CD14-positive monocyte (primary cell): ENCODE measurements around the gene MEIS2. TPM values are rescaled to one million over a fixed set of nuclear protein-coding genes. Genes with fewer than 3 reads are reported as not detected.

ENCODE experiments used
- DNase-seq, 3 donors: peaks; one replicate each; pipeline ENCODE4 v3.0.0-alpha.2; 2011 to 2022
- H2AFZ ChIP-seq: 2 replicates; pipeline ENCODE4 v1.6.0; 2012; ENCODE audit warnings: mild to moderate bottlenecking, low read depth, low read length, inconsistent platforms; ENCODE audit not compliant: insufficient read depth, poor library complexity, severe bottlenecking
- H3K27ac ChIP-seq, 2 donors: 1 replicate in 1 of 2; 2 replicates in 1 of 2; pipeline ENCODE4 v1.5.1; 2012 to 2013; ENCODE audit warnings: low read length in 2 of 2, control low read depth in 1 of 2, inconsistent platforms in 1 of 2, low read depth in 1 of 2, mild to moderate bottlenecking in 1 of 2
- H3K27me3 ChIP-seq, 2 donors: one replicate each; pipeline versions ENCODE4 v1.6.0 to v1.6.1; 2011 to 2013; ENCODE audit warnings: low read length in 2 of 2; ENCODE audit not compliant: control insufficient read depth in 2 of 2, insufficient read depth in 2 of 2
- H3K36me3 ChIP-seq, 2 donors: replicated peaks in 1 of 2; 1 replicate in 1 of 2; 2 replicates in 1 of 2; pipeline versions ENCODE4 v1.5.1 to v1.6.1; 2012 to 2013; ENCODE audit warnings: low read length in 2 of 2, control low read depth in 1 of 2, inconsistent platforms in 1 of 2, mild to moderate bottlenecking in 1 of 2; ENCODE audit not compliant: insufficient read depth in 2 of 2, control insufficient read depth in 1 of 2
- H3K4me1 ChIP-seq, 2 donors: 1 replicate in 1 of 2; 2 replicates in 1 of 2; pipeline versions ENCODE4 v1.5.1 to v1.6.1; 2012 to 2013; ENCODE audit warnings: low read length in 2 of 2, control low read depth in 1 of 2, inconsistent platforms in 1 of 2, mild to moderate bottlenecking in 1 of 2, moderate library complexity in 1 of 2; ENCODE audit not compliant: insufficient read depth in 2 of 2, control insufficient read depth in 1 of 2
- H3K4me2 ChIP-seq: replicated peaks from 2 replicates; pipeline ENCODE3; 2012; ENCODE audit warnings: low read length, moderate library complexity, mild to moderate bottlenecking; ENCODE audit not compliant: poor library complexity, severe bottlenecking; ENCODE audit errors: extremely low read depth
- H3K4me3 ChIP-seq, 3 experiments: fragments of 200-600 bp in 1 of 3; sonication (generic) in 1 of 3; replicated peaks in 1 of 3; 1 replicate in 2 of 3; 2 replicates in 1 of 3; pipeline ENCODE4 v1.5.1; 2011 to 2013; ENCODE audit warnings: low read length in 3 of 3, mild to moderate bottlenecking in 3 of 3, control low read depth in 2 of 3, low read depth in 2 of 3, inconsistent platforms in 1 of 3, moderate library complexity in 1 of 3
- H3K79me2 ChIP-seq: 2 replicates; pipeline ENCODE4 v1.6.0; 2012; ENCODE audit warnings: mild to moderate bottlenecking, control low read depth, inconsistent platforms, low read length, moderate library complexity; ENCODE audit not compliant: insufficient read depth
- H3K9ac ChIP-seq: 2 replicates; pipeline ENCODE4 v1.6.0; 2017; ENCODE audit warnings: low read length, mild to moderate bottlenecking; ENCODE audit not compliant: insufficient read depth, poor library complexity, severe bottlenecking
- H3K9me3 ChIP-seq, 2 donors: replicated peaks in 1 of 2; 1 replicate in 1 of 2; 2 replicates in 1 of 2; pipeline versions ENCODE4 v1.5.1 to v1.6.1; 2012 to 2013; ENCODE audit warnings: low read length in 2 of 2, control low read depth in 1 of 2; ENCODE audit not compliant: control insufficient read depth in 1 of 2, insufficient read depth in 1 of 2
- H4K20me1 ChIP-seq: 2 replicates; pipeline ENCODE4 v1.6.0; 2012; ENCODE audit warnings: mild to moderate bottlenecking, low read length, control low read depth, moderate library complexity; ENCODE audit not compliant: insufficient read depth
- H3K27ac Mint-ChIP-seq, 7 donors: one replicate each; pipeline ENCODE4 v1.8.0; 2020; ENCODE audit warnings: mild to moderate bottlenecking in 7 of 7, mixed read lengths in 7 of 7, moderate library complexity in 6 of 7, inconsistent platforms in 2 of 7
- H3K27me3 Mint-ChIP-seq, 3 donors: one replicate each; pipeline ENCODE4 v1.8.0; 2021 to 2022; ENCODE audit warnings: low read depth in 3 of 3, mild to moderate bottlenecking in 3 of 3, mixed read lengths in 3 of 3, moderate library complexity in 3 of 3, inconsistent platforms in 1 of 3
- H3K36me3 Mint-ChIP-seq, 2 donors: one replicate each; pipeline ENCODE4 v1.8.0; 2020; ENCODE audit warnings: mixed read lengths in 2 of 2, inconsistent platforms in 1 of 2, mild to moderate bottlenecking in 1 of 2
- H3K4me1 Mint-ChIP-seq: one replicate; pipeline ENCODE4 v1.8.0; 2020; ENCODE audit warnings: mild to moderate bottlenecking, mixed read lengths
- H3K4me3 Mint-ChIP-seq, 2 donors: one replicate each; pipeline ENCODE4 v1.8.0; 2020; ENCODE audit warnings: mild to moderate bottlenecking in 2 of 2, mixed read lengths in 2 of 2, moderate library complexity in 1 of 2
- H3K9me3 Mint-ChIP-seq, 7 donors: one replicate each; pipeline ENCODE4 v1.8.0; 2020 to 2022; ENCODE audit warnings: mixed read lengths in 7 of 7, mild to moderate bottlenecking in 6 of 7, moderate library complexity in 6 of 7, inconsistent platforms in 2 of 7
- WGBS: methylation state at CpG from one replicate; pipeline ENCODE4 v1.1.5; 2013; ENCODE audit warnings: missing lambda C conversion rate; ENCODE audit not compliant: insufficient coverage; 5-methylcytosine and 5-hydroxymethylcytosine counted together
- intact Hi-C, 2 donors: fragments of 100-400 bp; cut with micrococcal nuclease; formaldehyde crosslinking; loops; one replicate each; pipeline versions ENCODE4 v1.15.0 to v1.15.1; 2023
- polyA plus RNA-seq, 3 donors: library from polyadenylated mRNA; depleted of rRNA in 1 of 3; unstranded in 2 of 3; stranded (reverse) in 1 of 3; fragments of 300-500 nt in 2 of 3; fragments of >200 nt in 1 of 3; fragmentation: Illumina TruSeq in 2 of 3; gene quantifications; 1 replicate in 2 of 3; 2 replicates in 1 of 3; pipeline ENCODE4 v1.2.3, GENCODE V29; 2012 to 2021
- TF ChIP-seq, protein P1 (sequence below): fragments of 200-600 bp; IDR thresholded peaks from one replicate; pipeline ENCODE4 v1.8.0; 2022; ENCODE audit warnings: antibody characterized with exemption, mild to moderate bottlenecking

Gene MEIS2
- polyA plus RNA-seq, 3 donors: not detected

DNA sequence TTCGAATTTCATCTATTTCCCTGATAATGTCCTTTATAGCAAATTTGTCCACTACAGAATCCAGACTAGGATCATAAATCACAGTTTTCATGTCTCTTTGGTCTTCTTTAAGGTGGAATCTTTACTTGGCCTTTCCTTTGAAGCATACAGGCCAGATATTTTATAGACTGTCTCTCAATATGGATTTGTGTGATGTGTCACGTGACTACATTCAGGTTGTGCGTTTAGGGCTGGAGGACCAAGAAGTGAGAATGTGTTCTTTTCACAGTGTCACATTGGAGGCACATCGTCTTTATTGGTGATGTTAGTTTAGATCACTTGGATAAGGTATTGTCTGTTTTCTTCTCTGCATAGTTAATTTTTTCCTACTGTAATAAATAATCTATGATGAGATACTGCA, 232.9 kb downstream of the MEIS2 start:
- Mint-ChIP-seq H3K27me3 (peaks cover 0 to 1% (median 0%) of the 10 kb centered on the region in 3 donors), H3K9me3 (peaks cover 0 to 2% (median 0%) of the 10 kb centered on the region in 7 donors), H3K36me3 (no peaks in the 10 kb centered on the region), H3K4me3 (no peak overlapping the region), H3K4me1 (no peaks in the 10 kb centered on the region), H3K27ac (no peak overlapping the region)
- H3K27ac ChIP-seq: no peak overlapping the region
- no peaks in the 10 kb centered on the region for H3K79me2 ChIP-seq
- intact Hi-C loops: no loop called here
- WGBS: no CpG with 5 or more reads among the region's 4 CpGs
- TF ChIP-seq, protein P1, sequence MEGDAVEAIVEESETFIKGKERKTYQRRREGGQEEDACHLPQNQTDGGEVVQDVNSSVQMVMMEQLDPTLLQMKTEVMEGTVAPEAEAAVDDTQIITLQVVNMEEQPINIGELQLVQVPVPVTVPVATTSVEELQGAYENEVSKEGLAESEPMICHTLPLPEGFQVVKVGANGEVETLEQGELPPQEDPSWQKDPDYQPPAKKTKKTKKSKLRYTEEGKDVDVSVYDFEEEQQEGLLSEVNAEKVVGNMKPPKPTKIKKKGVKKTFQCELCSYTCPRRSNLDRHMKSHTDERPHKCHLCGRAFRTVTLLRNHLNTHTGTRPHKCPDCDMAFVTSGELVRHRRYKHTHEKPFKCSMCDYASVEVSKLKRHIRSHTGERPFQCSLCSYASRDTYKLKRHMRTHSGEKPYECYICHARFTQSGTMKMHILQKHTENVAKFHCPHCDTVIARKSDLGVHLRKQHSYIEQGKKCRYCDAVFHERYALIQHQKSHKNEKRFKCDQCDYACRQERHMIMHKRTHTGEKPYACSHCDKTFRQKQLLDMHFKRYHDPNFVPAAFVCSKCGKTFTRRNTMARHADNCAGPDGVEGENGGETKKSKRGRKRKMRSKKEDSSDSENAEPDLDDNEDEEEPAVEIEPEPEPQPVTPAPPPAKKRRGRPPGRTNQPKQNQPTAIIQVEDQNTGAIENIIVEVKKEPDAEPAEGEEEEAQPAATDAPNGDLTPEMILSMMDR: no peak
- H3K4me3 ChIP-seq: no peak overlapping the region
- H4K20me1 ChIP-seq: no peaks in the 10 kb centered on the region
- H3K9ac ChIP-seq: no peak overlapping the region
- no peaks in the 10 kb centered on the region for H3K27me3 ChIP-seq
- DNase-seq: no peak
- H3K4me2 ChIP-seq: no peak overlapping the region
- H3K4me1 ChIP-seq: no peaks in the 10 kb centered on the region
- H3K36me3 ChIP-seq: no peaks in the 10 kb centered on the region
- H3K9me3 ChIP-seq: no peaks in the 10 kb centered on the region
- H2AFZ ChIP-seq: no peak overlapping the region

- intact Hi-C loops: no loop called here
- Histone ChIP-seq H2AFZ (no peak overlapping the region), H3K36me3 (no peaks in the 10 kb centered on the region), H3K4me1 (no peaks in the 10 kb centered on the region), H3K9ac (no peak overlapping the region), H4K20me1 (no peaks in the 10 kb centered on the region), H3K27me3 (no peaks in the 10 kb centered on the region), H3K4me3 (no peak overlapping the region), H3K4me2 (no peak overlapping the region), H3K79me2 (no peaks in the 10 kb centered on the region), H3K27ac (no peak overlapping the region), H3K9me3 (no peaks in the 10 kb centered on the region)
- no CpG with 5 or more reads among the region's 3 CpGs for WGBS
- H3K27me3 Mint-ChIP-seq: peaks cover 0 to 1% (median under 1%) of the 10 kb centered on the region in 3 donors
- TF ChIP-seq, protein P1: no peak
- DNase-seq: no peak
- H3K27ac Mint-ChIP-seq: no peak overlapping the region
- H3K4me3 Mint-ChIP-seq: no peak overlapping the region
- no peaks in the 10 kb centered on the region for H3K4me1 Mint-ChIP-seq
- H3K9me3 Mint-ChIP-seq: peaks cover 0 to 3% (median 0%) of the 10 kb centered on the region in 7 donors
- H3K36me3 Mint-ChIP-seq: no peaks in the 10 kb centered on the region
These were observed 233.5 kb downstream of the MEIS2 start for GRCh38 chr15:36866896-36867295.
